Measurements from ENCODE around the gene WWTR1. TPM values are rescaled to one million over a fixed set of nuclear protein-coding genes. Genes with fewer than 3 reads are reported as not detected.

Gene WWTR1
- total RNA-seq, 1 donor from 2014 or later, result 3.4 TPM

GRCh38 chr3:149581681-149582370 lies 76.0 kb downstream of the WWTR1 start:
- DNase-seq (ENCODE audit: low read depth), result peak; percentile 94
- no peaks in the 10 kb centered on the region for H3K36me3 ChIP-seq (ENCODE audit: control insufficient read depth, insufficient read depth, low read length)
- TF ChIP-seq, protein P1, sequence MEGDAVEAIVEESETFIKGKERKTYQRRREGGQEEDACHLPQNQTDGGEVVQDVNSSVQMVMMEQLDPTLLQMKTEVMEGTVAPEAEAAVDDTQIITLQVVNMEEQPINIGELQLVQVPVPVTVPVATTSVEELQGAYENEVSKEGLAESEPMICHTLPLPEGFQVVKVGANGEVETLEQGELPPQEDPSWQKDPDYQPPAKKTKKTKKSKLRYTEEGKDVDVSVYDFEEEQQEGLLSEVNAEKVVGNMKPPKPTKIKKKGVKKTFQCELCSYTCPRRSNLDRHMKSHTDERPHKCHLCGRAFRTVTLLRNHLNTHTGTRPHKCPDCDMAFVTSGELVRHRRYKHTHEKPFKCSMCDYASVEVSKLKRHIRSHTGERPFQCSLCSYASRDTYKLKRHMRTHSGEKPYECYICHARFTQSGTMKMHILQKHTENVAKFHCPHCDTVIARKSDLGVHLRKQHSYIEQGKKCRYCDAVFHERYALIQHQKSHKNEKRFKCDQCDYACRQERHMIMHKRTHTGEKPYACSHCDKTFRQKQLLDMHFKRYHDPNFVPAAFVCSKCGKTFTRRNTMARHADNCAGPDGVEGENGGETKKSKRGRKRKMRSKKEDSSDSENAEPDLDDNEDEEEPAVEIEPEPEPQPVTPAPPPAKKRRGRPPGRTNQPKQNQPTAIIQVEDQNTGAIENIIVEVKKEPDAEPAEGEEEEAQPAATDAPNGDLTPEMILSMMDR (IDR thresholded peaks at IDR 0.05; ENCODE audit: insufficient read depth, low read length, severe bottlenecking), result no peak
- FAIRE-seq, result no peak
- no peaks in the 10 kb centered on the region for H3K27me3 ChIP-seq (ENCODE audit: control insufficient read depth, insufficient read depth, low read length)
- no peak overlapping the region for H3K4me3 ChIP-seq (ENCODE audit: low read depth, low read length)

DNA sequence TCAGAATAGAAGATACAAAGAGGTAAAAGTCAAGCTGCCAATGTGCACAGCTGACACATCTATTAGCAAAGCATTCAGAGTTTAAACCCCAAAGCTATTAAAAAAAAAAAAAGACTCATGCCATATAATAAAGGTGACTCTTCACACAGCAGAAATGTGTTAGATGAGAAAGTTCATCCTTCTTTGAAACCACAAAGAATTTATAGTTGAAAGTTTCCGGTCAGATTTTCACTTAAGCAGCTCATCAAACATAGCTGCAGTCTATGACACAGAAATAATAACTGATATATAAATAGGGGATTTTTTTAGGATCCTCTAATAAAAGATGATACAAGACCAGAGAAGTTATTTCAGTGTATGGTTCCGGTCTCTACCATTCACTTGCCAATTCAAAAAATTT lies 76.6 kb downstream of the WWTR1 start:
- TF ChIP-seq, protein P1 (IDR thresholded peaks at IDR 0.05; ENCODE audit: insufficient read depth, low read length, severe bottlenecking), result no peak
- FAIRE-seq (no peak), DNase-seq (ENCODE audit: low read depth) (peak; percentile 51)
- no peaks in the 10 kb centered on the region for H3K27me3 ChIP-seq (ENCODE audit: control insufficient read depth, insufficient read depth, low read length)
- H3K4me3 ChIP-seq (ENCODE audit: low read depth, low read length), result no peak overlapping the region
- H3K36me3 ChIP-seq (ENCODE audit: control insufficient read depth, insufficient read depth, low read length), result no peaks in the 10 kb centered on the region

GRCh38 chr3:149579838-149580542 lies 77.8 kb downstream of the WWTR1 start:
- FAIRE-seq (no peak), DNase-seq (ENCODE audit: low read depth) (peak; percentile 98)
- Histone ChIP-seq H3K27me3 (ENCODE audit: control insufficient read depth, insufficient read depth, low read length) (no peaks in the 10 kb centered on the region), H3K4me3 (ENCODE audit: low read depth, low read length) (no peak overlapping the region), H3K36me3 (ENCODE audit: control insufficient read depth, insufficient read depth, low read length) (no peaks in the 10 kb centered on the region)
- TF ChIP-seq, protein P1 (IDR thresholded peaks at IDR 0.05; ENCODE audit: insufficient read depth, low read length, severe bottlenecking), result no peak

DNA sequence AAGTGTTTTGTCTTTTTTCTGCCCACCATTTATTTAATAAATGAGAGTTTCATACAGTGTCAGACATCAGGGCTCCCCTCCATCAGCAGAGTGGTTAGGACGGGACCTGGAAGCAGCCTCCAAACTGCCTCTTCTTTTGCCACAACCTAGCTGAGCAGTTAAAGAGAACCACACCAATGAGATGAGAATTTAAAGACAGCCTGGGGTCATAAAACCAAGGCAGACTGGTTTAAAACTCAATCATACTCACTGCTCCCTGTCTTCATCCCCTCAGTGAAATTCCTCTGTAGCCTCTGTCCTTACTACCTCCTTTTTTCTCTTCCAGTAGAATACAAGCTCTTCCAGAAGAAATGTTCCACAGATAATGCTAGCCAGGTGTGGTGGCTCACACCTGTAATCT lies 78.7 kb downstream of the WWTR1 start:
- no peak for DNase-seq (ENCODE audit: low read depth)
- FAIRE-seq, result no peak
- Histone ChIP-seq H3K36me3 (ENCODE audit: control insufficient read depth, insufficient read depth, low read length) (no peaks in the 10 kb centered on the region), H3K27me3 (ENCODE audit: control insufficient read depth, insufficient read depth, low read length) (no peaks in the 10 kb centered on the region), H3K4me3 (ENCODE audit: low read depth, low read length) (no peak overlapping the region)
- TF ChIP-seq, protein P1 (IDR thresholded peaks at IDR 0.05; ENCODE audit: insufficient read depth, low read length, severe bottlenecking), result no peak

DNA sequence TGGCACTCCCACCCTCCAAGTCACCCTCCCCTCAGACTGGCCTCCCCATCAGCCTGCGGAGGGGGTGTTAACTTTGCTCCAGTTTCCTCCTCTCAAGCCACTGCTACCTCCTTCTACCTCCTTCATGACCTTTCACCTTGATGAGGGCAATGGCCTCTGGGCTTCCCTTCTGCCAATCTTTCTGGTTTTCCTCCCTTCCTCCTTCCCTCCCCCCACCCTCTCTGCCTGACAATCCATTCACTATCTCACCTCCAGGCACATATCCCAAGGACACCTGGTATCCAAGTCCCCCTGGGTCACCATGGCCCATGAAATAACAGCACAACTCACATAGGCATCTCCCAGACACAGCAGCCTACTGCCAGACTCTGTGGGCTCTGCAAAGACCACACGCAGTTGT lies 80.0 kb downstream of the WWTR1 start:
- H3K36me3 ChIP-seq (ENCODE audit: control insufficient read depth, insufficient read depth, low read length), result no peaks in the 10 kb centered on the region
- no peak overlapping the region for H3K4me3 ChIP-seq (ENCODE audit: low read depth, low read length)
- TF ChIP-seq, protein P1 (IDR thresholded peaks at IDR 0.05; ENCODE audit: insufficient read depth, low read length, severe bottlenecking), result no peak
- no peak for FAIRE-seq
- H3K27me3 ChIP-seq (ENCODE audit: control insufficient read depth, insufficient read depth, low read length), result no peaks in the 10 kb centered on the region
- no peak for DNase-seq (ENCODE audit: low read depth)

Data from bronchial epithelial cell (primary cell).